DOHH2 (cell line): ENCODE measurements around the gene SELPLG.

Experiments
- H3F3A ChIP-seq: fragments of 200-600 bp; sonication (generic), shearing (Covaris generic); 2 replicates; pipeline ENCODE4 v1.6.0; 2016; ENCODE audit warnings: antibody characterized with exemption, mild to moderate bottlenecking; ENCODE audit not compliant: control insufficient read depth, insufficient read depth
- H3K27ac ChIP-seq: fragments of 200-600 bp; sonication (generic); 2 replicates; pipeline ENCODE4 v1.5.1; 2014; ENCODE audit warnings: low read depth, mild to moderate bottlenecking, low read length, moderate library complexity
- H3K27me3 ChIP-seq: fragments of 200-600 bp; sonication (generic); 2 replicates; pipeline ENCODE4 v1.6.1; 2014; ENCODE audit warnings: mild to moderate bottlenecking, low read length, mixed read lengths; ENCODE audit not compliant: control insufficient read depth
- H3K36me3 ChIP-seq: fragments of 200-600 bp; sonication (generic); 2 replicates; pipeline ENCODE4 v1.6.1; 2014; ENCODE audit warnings: mild to moderate bottlenecking, low read length, moderate library complexity, mixed read lengths; ENCODE audit not compliant: control insufficient read depth
- H3K4me1 ChIP-seq: fragments of 200-600 bp; sonication (generic); 2 replicates; pipeline ENCODE4 v1.6.1; 2014; ENCODE audit warnings: mild to moderate bottlenecking, low read length, mixed read lengths; ENCODE audit not compliant: control insufficient read depth
- H3K4me2 ChIP-seq: fragments of 200-600 bp; sonication (generic); 2 replicates; pipeline ENCODE4 v1.6.0; 2014; ENCODE audit warnings: mild to moderate bottlenecking, low read length, moderate library complexity
- H3K4me3 ChIP-seq: fragments of 200-600 bp; sonication (generic); 2 replicates; pipeline ENCODE4 v1.5.1; 2014; ENCODE audit warnings: mild to moderate bottlenecking, low read length, mixed read lengths
- H3K79me2 ChIP-seq: fragments of 200-600 bp; sonication (generic); 2 replicates; pipeline ENCODE4 v1.6.1; 2014; ENCODE audit warnings: mild to moderate bottlenecking, low read length, mixed read lengths; ENCODE audit not compliant: control insufficient read depth
- H3K9me2 ChIP-seq: fragments of 200-600 bp; sonication (generic); replicated peaks from 2 replicates; pipeline ENCODE4 v1.6.1; 2014; ENCODE audit warnings: mild to moderate bottlenecking, low read length, mixed read lengths; ENCODE audit not compliant: control insufficient read depth
- H3K9me3 ChIP-seq: fragments of 200-600 bp; sonication (generic); 2 replicates; pipeline ENCODE4 v1.6.1; 2014; ENCODE audit warnings: antibody characterized with exemption, low read length, mixed read lengths; ENCODE audit not compliant: control insufficient read depth, insufficient read depth
- H4K20me1 ChIP-seq: fragments of 200-600 bp; sonication (generic); 2 replicates; pipeline ENCODE4 v1.6.0; 2014; ENCODE audit warnings: low read depth, mild to moderate bottlenecking, antibody characterized with exemption, low read length, moderate library complexity; ENCODE audit not compliant: control insufficient read depth, insufficient read depth
- EZH2phosphoT487 ChIP-seq: fragments of 200-600 bp; sonication (generic); IDR thresholded peaks from 2 replicates; pipeline ENCODE4 v1.6.1; 2017; ENCODE audit warnings: borderline replicate concordance, mild to moderate bottlenecking, antibody characterized with exemption, low read length, moderate library complexity, mixed read lengths
- TF ChIP-seq, protein P1 (sequence below): fragments of 200-600 bp; sonication (generic); IDR thresholded peaks from one replicate; pipeline ENCODE4 v1.5.1; 2014; ENCODE audit warnings: antibody characterized with exemption, mild to moderate bottlenecking, low read depth, low read length; ENCODE audit not compliant: poor library complexity, severe bottlenecking

The SELPLG gene

DNA sequence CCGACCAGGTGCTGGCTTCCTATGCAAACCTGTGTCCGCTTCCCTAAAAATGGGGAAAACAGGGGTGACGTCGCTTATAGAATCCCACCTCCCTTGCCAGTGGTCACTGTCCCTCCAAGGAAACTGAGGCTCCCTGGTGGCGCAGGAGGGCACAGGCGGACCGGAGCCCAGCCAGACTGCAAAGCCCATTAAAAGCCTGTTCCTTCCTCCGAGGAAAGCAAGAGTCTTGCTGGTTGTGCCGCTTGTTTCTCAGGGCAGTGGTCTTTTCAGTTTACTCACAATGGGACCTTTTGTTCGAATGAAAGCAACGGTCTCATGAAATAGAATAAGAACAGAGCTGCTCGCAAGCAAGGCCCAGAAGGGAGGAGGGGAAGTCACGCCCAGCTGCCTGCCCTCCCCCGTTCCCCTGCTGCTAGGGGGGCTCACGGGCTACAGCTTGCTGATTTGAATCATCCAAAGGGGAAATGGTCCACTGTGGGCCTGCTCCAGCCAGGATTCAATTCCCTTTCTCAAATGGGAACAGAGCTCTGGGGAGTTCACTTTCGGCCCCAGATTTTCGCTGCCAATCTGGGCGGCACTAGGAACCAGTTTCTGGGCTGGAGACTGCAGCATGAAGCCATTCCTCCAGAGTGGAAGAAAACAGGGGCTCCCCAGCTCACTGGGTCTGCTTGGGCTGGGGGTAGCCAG lies 4.6 kb upstream of the SELPLG start:
- H3K4me1 ChIP-seq, result peaks cover 98% of the 10 kb centered on the region
- H3K36me3 ChIP-seq, result no peaks in the 10 kb centered on the region
- no peaks in the 10 kb centered on the region for H4K20me1 ChIP-seq
- peak overlapping the region; percentile 84 for H3K4me2 ChIP-seq
- no peak for TF ChIP-seq EZH2phosphoT487
- TF ChIP-seq, protein P1, sequence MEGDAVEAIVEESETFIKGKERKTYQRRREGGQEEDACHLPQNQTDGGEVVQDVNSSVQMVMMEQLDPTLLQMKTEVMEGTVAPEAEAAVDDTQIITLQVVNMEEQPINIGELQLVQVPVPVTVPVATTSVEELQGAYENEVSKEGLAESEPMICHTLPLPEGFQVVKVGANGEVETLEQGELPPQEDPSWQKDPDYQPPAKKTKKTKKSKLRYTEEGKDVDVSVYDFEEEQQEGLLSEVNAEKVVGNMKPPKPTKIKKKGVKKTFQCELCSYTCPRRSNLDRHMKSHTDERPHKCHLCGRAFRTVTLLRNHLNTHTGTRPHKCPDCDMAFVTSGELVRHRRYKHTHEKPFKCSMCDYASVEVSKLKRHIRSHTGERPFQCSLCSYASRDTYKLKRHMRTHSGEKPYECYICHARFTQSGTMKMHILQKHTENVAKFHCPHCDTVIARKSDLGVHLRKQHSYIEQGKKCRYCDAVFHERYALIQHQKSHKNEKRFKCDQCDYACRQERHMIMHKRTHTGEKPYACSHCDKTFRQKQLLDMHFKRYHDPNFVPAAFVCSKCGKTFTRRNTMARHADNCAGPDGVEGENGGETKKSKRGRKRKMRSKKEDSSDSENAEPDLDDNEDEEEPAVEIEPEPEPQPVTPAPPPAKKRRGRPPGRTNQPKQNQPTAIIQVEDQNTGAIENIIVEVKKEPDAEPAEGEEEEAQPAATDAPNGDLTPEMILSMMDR, result no peak
- peaks cover 18% of the 10 kb centered on the region for H3K27me3 ChIP-seq
- H3K9me2 ChIP-seq, result no peaks in the 10 kb centered on the region
- H3K9me3 ChIP-seq, result no peaks in the 10 kb centered on the region
- H3F3A ChIP-seq, result peaks cover 41% of the 10 kb centered on the region
- H3K27ac ChIP-seq, result peak overlapping the region; percentile 57
- no peaks in the 10 kb centered on the region for H3K79me2 ChIP-seq
- peak overlapping the region; percentile 63 for H3K4me3 ChIP-seq

DNA sequence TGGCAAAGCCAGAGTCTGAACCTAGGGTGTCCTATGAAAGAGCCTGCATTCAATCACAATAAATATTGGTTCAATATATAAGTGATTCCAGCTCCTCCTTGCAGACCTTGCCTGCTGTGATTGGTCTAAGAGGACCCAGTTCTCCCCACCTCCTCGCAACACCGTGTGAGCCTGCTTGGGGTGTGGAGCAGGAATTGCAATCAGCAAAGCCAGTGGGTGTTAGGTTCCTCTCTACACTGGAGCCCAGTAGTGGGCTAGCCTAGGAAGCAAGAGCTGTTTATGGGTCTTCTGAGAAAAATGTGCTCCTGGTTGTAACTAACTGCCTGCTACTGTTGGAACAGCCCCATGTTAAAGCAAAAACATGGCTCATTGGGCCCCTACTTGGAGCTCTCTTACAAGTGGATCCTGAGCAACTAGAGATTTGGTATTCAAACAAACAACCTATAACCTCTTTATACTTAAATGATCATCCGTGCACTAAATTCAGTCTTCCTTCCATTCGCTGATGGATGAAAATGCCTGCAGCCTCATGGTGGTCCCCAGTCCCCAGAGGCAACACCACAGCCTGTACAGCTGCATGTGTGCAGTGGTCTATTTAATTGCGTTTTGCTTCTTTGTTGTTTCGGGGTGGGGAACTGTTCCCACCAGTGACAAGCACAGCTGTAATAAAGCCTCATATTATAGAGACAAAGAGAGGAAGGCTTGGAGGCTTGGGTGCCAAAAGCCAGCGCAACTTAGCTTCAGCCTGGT lies 3.7 kb upstream of the SELPLG start:
- Histone ChIP-seq H3F3A (peaks cover 41% of the 10 kb centered on the region), H3K27me3 (peaks cover 18% of the 10 kb centered on the region), H3K4me1 (peaks cover 98% of the 10 kb centered on the region), H3K9me3 (no peaks in the 10 kb centered on the region), H3K27ac (peak overlapping the region; percentile 57), H4K20me1 (no peaks in the 10 kb centered on the region), H3K4me3 (peak overlapping the region; percentile 63), H3K79me2 (no peaks in the 10 kb centered on the region), H3K4me2 (peak overlapping the region; percentile 84), H3K36me3 (no peaks in the 10 kb centered on the region), H3K9me2 (no peaks in the 10 kb centered on the region)
- TF ChIP-seq, protein P1, result no peak

DNA sequence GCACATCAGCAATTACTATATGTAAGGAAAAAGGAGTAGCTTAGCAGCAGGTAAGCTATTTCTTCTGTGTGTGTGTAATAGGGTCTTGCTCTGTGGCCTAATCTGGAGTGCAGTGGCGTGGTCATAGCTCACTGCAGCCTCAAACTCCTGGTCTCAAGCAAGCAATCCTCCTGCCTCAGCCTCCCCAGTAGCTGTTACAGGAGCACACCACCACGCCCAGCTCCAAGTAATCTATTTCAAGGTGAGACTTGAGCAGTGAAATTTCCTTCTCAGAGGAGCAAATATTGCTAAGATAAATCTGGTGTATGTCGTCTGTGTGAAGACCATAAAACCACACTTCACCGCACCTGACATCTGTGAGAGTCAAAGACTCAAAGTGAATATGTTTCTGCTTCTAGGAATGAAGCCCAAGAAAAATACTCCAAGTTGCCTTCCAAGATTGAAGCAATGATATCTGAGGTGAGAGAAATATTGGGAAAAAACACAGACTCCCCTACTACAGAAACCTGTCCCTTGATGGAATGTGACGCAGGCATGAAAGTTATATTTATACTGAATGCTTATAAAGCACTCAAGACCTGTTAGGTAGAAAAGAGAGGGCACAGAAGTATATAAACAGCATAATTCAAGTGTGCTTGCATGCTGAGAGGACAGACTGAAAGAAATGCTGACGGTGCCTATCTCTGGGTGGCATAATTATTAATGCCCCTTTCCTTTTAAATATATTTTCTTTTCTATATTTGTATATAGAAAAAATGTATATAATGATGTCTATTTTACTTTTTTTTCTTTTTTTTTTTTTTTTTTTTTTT lies 2.5 kb upstream of the SELPLG start:
- peak overlapping the region; percentile 90 for H3K27ac ChIP-seq
- no peaks in the 10 kb centered on the region for H3K79me2 ChIP-seq
- H4K20me1 ChIP-seq, result no peaks in the 10 kb centered on the region
- H3K4me2 ChIP-seq, result peak overlapping the region; percentile 69
- H3F3A ChIP-seq, result peaks cover 36% of the 10 kb centered on the region
- TF ChIP-seq, protein P1, result no peak
- no peak for TF ChIP-seq EZH2phosphoT487
- H3K9me3 ChIP-seq, result no peaks in the 10 kb centered on the region
- no peaks in the 10 kb centered on the region for H3K9me2 ChIP-seq
- H3K36me3 ChIP-seq, result no peaks in the 10 kb centered on the region
- H3K4me1 ChIP-seq, result peaks cover 98% of the 10 kb centered on the region
- H3K4me3 ChIP-seq, result peak overlapping the region; percentile 54
- peaks cover 15% of the 10 kb centered on the region for H3K27me3 ChIP-seq
